ENCODE data around the gene TPSB2. TPM values are rescaled to one million over a fixed set of nuclear protein-coding genes. Genes with fewer than 3 reads are reported as not detected.

Gene TPSB2
- polyA plus RNA-seq, 3 donors = not detected

GRCh38 chr16:1217526-1217925, 12.5 kb downstream of the TPSB2 start:
- no peak overlapping the region for H3K27ac Mint-ChIP-seq
- no peak overlapping the region for H3K4me2 ChIP-seq (replicated peaks; ENCODE audit: extremely low read depth, low read length, poor library complexity, severe bottlenecking)
- no peak overlapping the region for H3K4me3 ChIP-seq (replicated peaks in 1 of 3; ENCODE audit: low read depth in 2 of 3, low read length in 3 of 3)
- H3K4me1 ChIP-seq (ENCODE audit: control insufficient read depth in 1 of 2, insufficient read depth in 2 of 2, low read length in 2 of 2) = no peaks in the 10 kb centered on the region
- H3K9ac ChIP-seq (ENCODE audit: insufficient read depth, low read length, poor library complexity, severe bottlenecking) = no peak overlapping the region
- H3K9me3 ChIP-seq (replicated peaks in 1 of 2; ENCODE audit: control insufficient read depth in 1 of 2, insufficient read depth in 1 of 2, low read length in 2 of 2) = no peaks in the 10 kb centered on the region
- intact Hi-C loops (cut with micrococcal nuclease) = loop anchor here in 1 of 2 donors (10.0 kb wide), 1 partner anchor 47 kb away; no protein-coding TSS in a partner anchor
- no peaks in the 10 kb centered on the region for H3K36me3 ChIP-seq (replicated peaks in 1 of 2; ENCODE audit: control insufficient read depth in 1 of 2, insufficient read depth in 2 of 2, low read length in 2 of 2)
- no peak overlapping the region for H3K27ac ChIP-seq (ENCODE audit: low read depth in 1 of 2, low read length in 2 of 2)
- no peak for TF ChIP-seq CTCF (IDR thresholded peaks at IDR 0.05)
- peaks cover 0 to 3% (median 0%) of the 10 kb centered on the region in 7 donors for H3K9me3 Mint-ChIP-seq
- no peak overlapping the region for H2AFZ ChIP-seq (ENCODE audit: insufficient read depth, low read depth, low read length, poor library complexity, severe bottlenecking)
- DNase-seq = no peak
- H3K36me3 Mint-ChIP-seq = no peaks in the 10 kb centered on the region
- peaks cover 0 to 6% (median 0%) of the 10 kb centered on the region in 3 donors for H3K27me3 Mint-ChIP-seq (ENCODE audit: low read depth in 3 of 3)
- no peak overlapping the region for H3K4me3 Mint-ChIP-seq
- no peaks in the 10 kb centered on the region for H3K27me3 ChIP-seq (ENCODE audit: control insufficient read depth in 2 of 2, insufficient read depth in 2 of 2, low read length in 2 of 2)
- 92% methylated on average over 23 of the region's 24 CpGs for WGBS (ENCODE audit: insufficient coverage)
- H3K79me2 ChIP-seq (ENCODE audit: insufficient read depth, low read length) = no peaks in the 10 kb centered on the region
- no peaks in the 10 kb centered on the region for H4K20me1 ChIP-seq (ENCODE audit: insufficient read depth, low read length)
- no peaks in the 10 kb centered on the region for H3K4me1 Mint-ChIP-seq

GRCh38 chr16:1216681-1217400, 13.1 kb downstream of the TPSB2 start:
- no peak for TF ChIP-seq CTCF (IDR thresholded peaks at IDR 0.05)
- Histone ChIP-seq H3K36me3 (replicated peaks in 1 of 2; ENCODE audit: control insufficient read depth in 1 of 2, insufficient read depth in 2 of 2, low read length in 2 of 2) (no peaks in the 10 kb centered on the region), H3K9me3 (replicated peaks in 1 of 2; ENCODE audit: control insufficient read depth in 1 of 2, insufficient read depth in 1 of 2, low read length in 2 of 2) (no peaks in the 10 kb centered on the region), H3K4me2 (replicated peaks; ENCODE audit: extremely low read depth, low read length, poor library complexity, severe bottlenecking) (no peak overlapping the region), H3K27me3 (ENCODE audit: control insufficient read depth in 2 of 2, insufficient read depth in 2 of 2, low read length in 2 of 2) (no peaks in the 10 kb centered on the region), H4K20me1 (ENCODE audit: insufficient read depth, low read length) (no peaks in the 10 kb centered on the region), H3K4me1 (ENCODE audit: control insufficient read depth in 1 of 2, insufficient read depth in 2 of 2, low read length in 2 of 2) (no peaks in the 10 kb centered on the region), H3K27ac (ENCODE audit: low read depth in 1 of 2, low read length in 2 of 2) (no peak overlapping the region), H3K4me3 (replicated peaks in 1 of 3; ENCODE audit: low read depth in 2 of 3, low read length in 3 of 3) (no peak overlapping the region), H3K9ac (ENCODE audit: insufficient read depth, low read length, poor library complexity, severe bottlenecking) (no peak overlapping the region), H2AFZ (ENCODE audit: insufficient read depth, low read depth, low read length, poor library complexity, severe bottlenecking) (no peak overlapping the region), H3K79me2 (ENCODE audit: insufficient read depth, low read length) (no peaks in the 10 kb centered on the region)
- H3K9me3 Mint-ChIP-seq = peaks cover 0 to 3% (median 0%) of the 10 kb centered on the region in 7 donors
- intact Hi-C loops (cut with micrococcal nuclease) = loop anchor here in 1 of 2 donors (10.0 kb wide), 1 partner anchor 48 kb away; no protein-coding TSS in a partner anchor
- 93% methylated on average over 30 of the region's 32 CpGs for WGBS (ENCODE audit: insufficient coverage)
- no peak overlapping the region for H3K27ac Mint-ChIP-seq
- no peak overlapping the region for H3K4me3 Mint-ChIP-seq
- peaks cover 0 to 6% (median 0%) of the 10 kb centered on the region in 3 donors for H3K27me3 Mint-ChIP-seq (ENCODE audit: low read depth in 3 of 3)
- no peaks in the 10 kb centered on the region for H3K36me3 Mint-ChIP-seq
- DNase-seq = no peak
- no peaks in the 10 kb centered on the region for H3K4me1 Mint-ChIP-seq
